Suppressor macrophage (primary cell): ENCODE measurements around the gene NHLRC1.

Experiments used
- DNase-seq, 4 experiments: peaks; one replicate each; pipeline ENCODE4 v3.0.0-alpha.2; 2020 to 2022

NHLRC1 gene

DNA sequence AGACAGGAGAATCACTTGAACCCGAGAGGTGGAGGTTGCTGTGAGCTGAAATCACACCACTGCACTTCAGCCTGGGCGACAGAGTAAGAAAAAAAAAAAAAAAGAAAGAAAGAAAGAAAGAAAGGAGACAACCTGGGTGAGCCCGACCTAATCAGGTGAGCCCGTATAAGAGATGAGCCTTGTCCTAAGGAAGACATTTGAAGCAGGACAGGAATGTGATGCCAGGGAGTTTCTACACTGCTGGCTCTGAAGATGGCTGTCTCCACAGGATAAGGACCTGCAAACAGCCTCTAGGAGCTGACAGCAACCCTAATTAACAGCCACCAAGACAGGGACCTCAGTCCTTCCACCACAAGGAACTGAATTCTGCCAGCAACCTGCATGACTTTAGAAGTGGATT lies 41.9 kb downstream of the NHLRC1 start:
- DNase-seq = no peak

DNA sequence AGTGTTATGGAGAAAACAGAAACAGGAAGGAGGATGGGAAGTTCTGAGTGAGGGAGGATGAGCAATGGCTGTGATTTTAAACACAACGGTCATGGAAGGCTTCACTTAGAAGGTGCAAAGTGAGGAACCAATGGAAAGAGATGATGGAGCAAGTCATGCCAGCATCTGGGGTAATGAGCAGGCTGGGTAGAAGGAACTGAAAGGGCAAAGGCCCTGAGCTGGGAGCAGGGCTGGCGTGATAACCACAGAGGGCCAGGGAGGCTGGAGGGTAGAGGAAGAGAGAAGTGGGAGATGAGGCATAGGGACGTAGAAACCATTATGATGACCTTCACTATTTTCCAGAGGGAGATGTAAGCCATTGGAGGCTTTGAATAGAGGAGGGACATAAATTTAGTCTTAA lies 43.6 kb downstream of the NHLRC1 start:
- peak; percentile 62 to 83 (median 79) for DNase-seq

DNA sequence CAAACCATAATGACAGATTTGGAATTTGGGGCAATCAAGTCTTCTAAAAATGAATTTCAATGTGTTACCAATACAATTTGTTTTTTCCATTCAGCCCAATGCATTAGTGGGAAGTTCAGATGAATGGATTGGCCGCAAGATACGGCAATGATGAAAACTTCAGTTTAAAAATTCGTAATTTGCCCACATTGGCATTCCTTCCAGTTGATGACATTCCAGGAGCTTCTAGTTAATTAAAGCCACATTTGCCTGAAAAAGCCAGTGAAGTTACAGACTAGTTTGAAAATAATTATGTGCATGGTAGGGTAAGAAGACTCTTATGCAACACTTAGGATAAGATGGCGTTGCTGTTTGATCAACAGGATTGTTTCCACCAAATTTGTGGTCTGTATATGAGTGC lies 46.2 kb downstream of the NHLRC1 start:
- DNase-seq = no peak

DNA sequence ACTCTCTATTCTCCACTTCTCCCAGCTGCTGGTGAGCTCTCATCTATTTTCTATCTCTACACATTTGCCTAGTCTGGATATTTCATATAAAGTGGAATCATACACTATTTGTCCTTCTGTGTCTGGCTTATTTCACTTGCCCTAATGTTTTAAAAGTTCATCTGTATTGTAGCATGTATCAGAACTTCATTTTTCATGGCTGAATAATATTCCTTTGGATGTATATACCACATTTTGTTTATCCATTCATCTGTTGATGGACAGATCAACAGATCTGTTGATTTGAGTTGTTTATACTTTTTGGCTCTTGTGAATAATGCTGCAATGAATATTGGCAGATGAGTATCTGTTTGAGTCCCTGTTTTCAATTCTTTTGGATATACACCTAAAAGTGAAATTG lies 49.6 kb downstream of the NHLRC1 start:
- no peak for DNase-seq

DNA sequence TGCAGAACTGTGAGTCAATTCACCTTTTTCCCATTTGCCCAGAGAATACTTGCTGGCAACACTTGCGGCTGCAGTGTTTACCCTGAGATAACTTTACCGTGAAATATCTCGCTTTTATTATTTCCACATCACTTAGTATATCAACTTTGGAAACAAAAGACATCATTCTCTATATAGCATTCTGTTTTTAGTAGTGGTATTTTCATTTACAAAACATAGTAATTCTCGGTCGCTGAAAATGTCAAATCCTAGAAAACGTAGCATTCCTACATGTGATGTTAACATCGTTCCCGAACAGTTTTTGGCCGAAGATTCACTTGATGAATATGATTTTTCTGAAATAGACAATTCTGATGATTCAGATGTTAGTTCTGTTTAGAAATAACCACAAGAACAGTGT lies 52.0 kb downstream of the NHLRC1 start:
- no peak for DNase-seq
